Keratinocyte (primary cell): ENCODE data around the gene GNB1L. TPM values are rescaled to one million over a fixed set of nuclear protein-coding genes. Genes with fewer than 3 reads are reported as not detected.

ENCODE experiments used
- DNase-seq: peaks from one replicate; pipeline ENCODE4 v3.0.0-alpha.2; 2011; ENCODE audit warnings: low read depth, missing footprints, low spot score
- FAIRE-seq: peaks from 2 replicates; lab custom pipeline; 2011; peaks lifted over from hg19 to GRCh38; lab: Jason Lieb, UNC
- H2AFZ ChIP-seq: 2 replicates; pipeline ENCODE4 v1.6.0; 2012; ENCODE audit warnings: low read length, control low read depth, inconsistent platforms; ENCODE audit not compliant: control insufficient read depth
- H3K27ac ChIP-seq: 2 replicates; pipeline ENCODE4 v1.5.1; 2011; ENCODE audit warnings: low read length; ENCODE audit not compliant: control insufficient read depth, insufficient read depth
- H3K27me3 ChIP-seq: 3 replicates; pipeline ENCODE4 v1.6.0; 2011; ENCODE audit warnings: low read length; ENCODE audit not compliant: control insufficient read depth, insufficient read depth; ENCODE audit errors: extremely low read depth
- H3K36me3 ChIP-seq, 2 experiments: 2 replicates in 1 of 2; 3 replicates in 1 of 2; pipeline ENCODE4 v1.5.1; 2011; ENCODE audit warnings: low read length in 2 of 2, mild to moderate bottlenecking in 1 of 2; ENCODE audit not compliant: control insufficient read depth in 2 of 2, insufficient read depth in 2 of 2; ENCODE audit errors: extremely low read depth in 1 of 2
- H3K4me1 ChIP-seq: 3 replicates; pipeline ENCODE4 v1.5.1; 2011; ENCODE audit warnings: low read length; ENCODE audit not compliant: control insufficient read depth, insufficient read depth; ENCODE audit errors: extremely low read depth
- H3K4me2 ChIP-seq: 3 replicates; pipeline ENCODE4 v1.6.0; 2011; ENCODE audit warnings: low read depth, low read length; ENCODE audit not compliant: control insufficient read depth, insufficient read depth; ENCODE audit errors: extremely low read depth
- H3K4me3 ChIP-seq, 3 experiments: fragments of 200-600 bp in 1 of 3; sonication (generic) in 1 of 3; 2 replicates in 2 of 3; 3 replicates in 1 of 3; pipeline ENCODE4 v1.5.1; 2011 to 2016; ENCODE audit warnings: low read length in 3 of 3, mild to moderate bottlenecking in 3 of 3, control low read depth in 2 of 3, inconsistent platforms in 1 of 3, low read depth in 1 of 3, mixed read lengths in 1 of 3, mixed run types in 1 of 3, moderate library complexity in 1 of 3; ENCODE audit not compliant: control insufficient read depth in 2 of 3, insufficient read depth in 2 of 3; ENCODE audit errors: extremely low read depth in 1 of 3
- H3K79me2 ChIP-seq: 2 replicates; pipeline ENCODE4 v1.6.0; 2012; ENCODE audit warnings: low read length; ENCODE audit not compliant: control insufficient read depth, insufficient read depth
- H3K9ac ChIP-seq: 3 replicates; pipeline ENCODE4 v1.6.0; 2011; ENCODE audit warnings: low read length; ENCODE audit not compliant: control insufficient read depth, insufficient read depth; ENCODE audit errors: extremely low read depth
- H3K9me1 ChIP-seq: 3 replicates; pipeline ENCODE4 v1.6.0; 2011; ENCODE audit warnings: low read length; ENCODE audit not compliant: control insufficient read depth, insufficient read depth; ENCODE audit errors: extremely low read depth
- H3K9me3 ChIP-seq: 2 replicates; pipeline ENCODE4 v1.5.1; 2012; ENCODE audit warnings: low read depth, low read length; ENCODE audit not compliant: control insufficient read depth
- H4K20me1 ChIP-seq: 3 replicates; pipeline ENCODE4 v1.6.0; 2011; ENCODE audit warnings: low read length; ENCODE audit not compliant: control insufficient read depth, insufficient read depth; ENCODE audit errors: extremely low read depth
- EZH2 ChIP-seq: IDR thresholded peaks from one replicate; pipeline ENCODE4 v1.6.1; 2012; ENCODE audit warnings: inconsistent platforms, mild to moderate bottlenecking, low read length, moderate library complexity
- dilution Hi-C: fragments of 300-500 bp; cut with MboI; formaldehyde crosslinking; loops from one replicate; pipeline ENCODE4 v1.7.0; 2020; ENCODE audit warnings: low sequenced_read_pairs; ENCODE audit not compliant: extremely low pct_ligation_motif_present
- polyA plus RNA-seq, 5 experiments: library from polyadenylated mRNA; depleted of rRNA in 3 of 5; stranded (reverse) in 3 of 5; stranded (forward) in 1 of 5; unstranded in 1 of 5; fragments of >200 nt; gene quantifications; 1 replicate in 1 of 5; 2 replicates in 3 of 5; 3 replicates in 1 of 5; pipeline versions ENCODE4 v1.2.1 to v1.2.3, GENCODE V29; 2011 to 2012; ENCODE audit warnings: missing spikeins in 2 of 5, low read depth in 1 of 5, low replicate concordance in 1 of 5
- TF ChIP-seq, protein P1 (sequence below), 3 experiments: IDR thresholded peaks in 1 of 3; conservative IDR thresholded peaks in 1 of 3; optimal IDR thresholded peaks in 1 of 3; 2 replicates in 2 of 3; 3 replicates in 1 of 3; pipeline versions ENCODE3 to v1.5.1; 2011; ENCODE audit warnings: low read length in 3 of 3, mild to moderate bottlenecking in 3 of 3, moderate library complexity in 2 of 3, control low read depth in 1 of 3, inconsistent platforms in 1 of 3; ENCODE audit not compliant: insufficient read depth in 2 of 3; ENCODE audit errors: extremely low read depth in 1 of 3

GNB1L gene
- polyA plus RNA-seq, 1 donor (not counting 4 experiments of a cell fraction or from before 2014, with no cell fraction given), result 2.0 TPM

DNA sequence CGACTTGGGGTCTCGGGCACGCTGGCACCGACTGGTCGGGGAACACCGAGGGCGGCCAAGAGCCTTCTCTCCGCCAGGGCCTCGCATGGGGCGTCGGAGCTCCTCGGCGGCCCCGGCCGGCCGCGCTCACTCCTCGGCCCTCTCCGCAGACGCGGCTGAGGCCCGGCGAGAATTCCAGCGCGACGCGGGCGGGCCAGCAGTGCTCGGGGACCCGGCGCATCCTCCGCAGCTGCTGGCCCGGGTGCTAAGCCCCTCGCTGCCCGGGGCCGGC lies 88.5 kb downstream of the GNB1L start:
- DNase-seq (no peak), FAIRE-seq (no peak)
- Histone ChIP-seq H2AFZ (no peak overlapping the region), H3K36me3 (no peaks in the 10 kb centered on the region), H3K4me3 (peak overlapping the region; percentile 52 to 73 (median 59)), H3K4me1 (peaks cover 5% of the 10 kb centered on the region), H3K4me2 (peak overlapping the region; percentile 16), H3K9me1 (no peaks in the 10 kb centered on the region), H4K20me1 (no peaks in the 10 kb centered on the region), H3K9ac (peak overlapping the region; percentile 63), H3K9me3 (no peaks in the 10 kb centered on the region), H3K27ac (peak overlapping the region; percentile 8), H3K79me2 (peaks cover 5% of the 10 kb centered on the region), H3K27me3 (peaks cover 3% of the 10 kb centered on the region)
- TF ChIP-seq, protein P1, sequence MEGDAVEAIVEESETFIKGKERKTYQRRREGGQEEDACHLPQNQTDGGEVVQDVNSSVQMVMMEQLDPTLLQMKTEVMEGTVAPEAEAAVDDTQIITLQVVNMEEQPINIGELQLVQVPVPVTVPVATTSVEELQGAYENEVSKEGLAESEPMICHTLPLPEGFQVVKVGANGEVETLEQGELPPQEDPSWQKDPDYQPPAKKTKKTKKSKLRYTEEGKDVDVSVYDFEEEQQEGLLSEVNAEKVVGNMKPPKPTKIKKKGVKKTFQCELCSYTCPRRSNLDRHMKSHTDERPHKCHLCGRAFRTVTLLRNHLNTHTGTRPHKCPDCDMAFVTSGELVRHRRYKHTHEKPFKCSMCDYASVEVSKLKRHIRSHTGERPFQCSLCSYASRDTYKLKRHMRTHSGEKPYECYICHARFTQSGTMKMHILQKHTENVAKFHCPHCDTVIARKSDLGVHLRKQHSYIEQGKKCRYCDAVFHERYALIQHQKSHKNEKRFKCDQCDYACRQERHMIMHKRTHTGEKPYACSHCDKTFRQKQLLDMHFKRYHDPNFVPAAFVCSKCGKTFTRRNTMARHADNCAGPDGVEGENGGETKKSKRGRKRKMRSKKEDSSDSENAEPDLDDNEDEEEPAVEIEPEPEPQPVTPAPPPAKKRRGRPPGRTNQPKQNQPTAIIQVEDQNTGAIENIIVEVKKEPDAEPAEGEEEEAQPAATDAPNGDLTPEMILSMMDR (optimal IDR thresholded peaks at IDR 0.05 in 1 of 3, IDR thresholded peaks at IDR 0.05 in 1 of 3, conservative IDR thresholded peaks at IDR 0.05 in 1 of 3; ENCODE audit: extremely low read depth in 1 of 3, insufficient read depth in 2 of 3, low read length in 3 of 3), result no peak
- no peak for TF ChIP-seq EZH2
- dilution Hi-C loops, result no loop called here

DNA sequence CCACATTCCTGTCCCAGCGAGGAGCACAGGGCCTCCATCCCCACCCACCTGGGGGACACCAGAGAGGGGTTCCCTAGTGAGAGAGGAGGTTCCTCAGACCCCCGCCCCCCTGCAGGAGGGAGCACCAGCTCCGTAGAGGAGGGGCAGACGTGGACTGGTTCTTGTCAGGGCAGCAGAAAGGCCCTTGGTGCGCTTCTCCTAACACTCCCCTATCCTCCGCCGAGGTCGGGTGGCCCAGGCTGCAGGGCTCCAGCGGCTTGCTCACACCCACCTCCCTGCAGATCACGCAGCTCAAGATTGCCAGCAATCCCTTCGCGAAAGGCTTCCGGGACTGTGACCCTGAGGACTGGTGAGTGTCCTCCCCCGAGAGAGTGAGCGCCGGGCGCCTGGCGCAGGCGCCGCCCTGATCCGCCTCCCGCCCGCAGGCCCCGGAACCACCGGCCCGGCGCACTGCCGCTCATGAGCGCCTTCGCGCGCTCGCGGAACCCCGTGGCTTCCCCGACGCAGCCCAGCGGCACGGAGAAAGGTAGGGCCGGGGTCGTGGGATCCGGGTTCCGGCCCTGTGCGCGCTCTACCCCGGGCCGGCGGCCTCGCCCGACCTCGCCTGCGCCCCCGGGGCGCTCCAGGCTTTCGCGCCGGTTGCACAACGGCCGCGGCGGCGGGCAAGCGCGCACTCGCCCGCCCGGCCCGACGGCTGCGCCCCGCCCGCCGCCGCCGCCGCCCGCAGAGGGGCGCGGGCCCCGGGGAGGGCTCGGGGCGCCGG lies 89.0 kb downstream of the GNB1L start:
- Histone ChIP-seq H3K9me3 (no peaks in the 10 kb centered on the region), H3K27ac (no peak overlapping the region), H3K9ac (peak overlapping the region; percentile 63), H3K9me1 (no peaks in the 10 kb centered on the region), H3K4me1 (peaks cover 5% of the 10 kb centered on the region), H2AFZ (peak overlapping the region; percentile 70), H3K79me2 (peaks cover 5% of the 10 kb centered on the region), H4K20me1 (no peaks in the 10 kb centered on the region), H3K4me3 (peak overlapping the region; percentile 38 to 59 (median 52)), H3K27me3 (peaks cover 3% of the 10 kb centered on the region), H3K36me3 (no peaks in the 10 kb centered on the region), H3K4me2 (peak overlapping the region; percentile 60)
- dilution Hi-C loops, result no loop called here
- FAIRE-seq, result no peak
- no peak for DNase-seq
- TF ChIP-seq, protein P1 (optimal IDR thresholded peaks at IDR 0.05 in 1 of 3, IDR thresholded peaks at IDR 0.05 in 1 of 3, conservative IDR thresholded peaks at IDR 0.05 in 1 of 3; ENCODE audit: extremely low read depth in 1 of 3, insufficient read depth in 2 of 3, low read length in 3 of 3), result no peak
- TF ChIP-seq EZH2, result no peak
